ENCODE data around the gene EEIG2.

The EEIG2 gene

DNA sequence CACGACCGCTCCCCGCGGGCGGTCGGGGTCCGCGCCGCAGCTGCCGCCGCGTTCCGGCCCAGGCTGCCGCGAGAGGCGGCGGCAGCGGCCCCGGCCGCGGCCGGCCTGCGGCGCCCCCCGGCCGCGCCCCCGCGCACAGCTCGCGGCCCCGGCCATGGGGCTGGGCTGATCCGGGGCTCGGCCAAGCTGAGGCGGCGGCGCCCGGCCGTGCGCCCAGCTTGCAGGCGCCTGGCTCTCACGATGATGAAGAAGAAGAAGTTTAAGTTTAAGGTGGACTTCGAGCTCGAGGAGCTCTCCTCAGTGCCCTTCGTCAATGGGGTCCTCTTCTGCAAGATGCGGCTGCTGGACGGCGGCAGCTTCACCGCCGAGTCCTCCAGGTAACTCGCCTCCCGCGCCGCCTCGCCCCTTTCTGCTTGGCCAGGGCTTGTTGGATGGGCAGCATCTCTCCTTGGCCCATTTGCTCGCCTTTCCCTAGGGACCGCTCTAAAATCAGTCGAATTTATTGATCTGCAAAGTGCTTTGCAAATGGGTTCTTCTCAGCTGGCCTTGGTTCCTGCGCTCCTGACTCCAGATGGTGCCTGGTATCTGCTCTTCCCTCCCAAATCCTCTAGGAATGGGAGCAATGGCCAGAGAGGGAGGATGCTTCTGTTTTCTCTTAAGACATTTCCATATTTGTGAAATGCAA lies 431 bp downstream of the EEIG2 start:
- no peak for TF ChIP-seq CTCF (IDR thresholded peaks at IDR 0.05; ENCODE audit: low read depth, low read length)
- DNase-seq (ENCODE audit: low read depth, low spot score): peak; percentile 46
- H3K4me3 ChIP-seq (ENCODE audit: low read depth, low read length): peak overlapping the region; percentile 75
- in situ Hi-C loops (cut with HindIII; ENCODE audit: low sequenced_read_pairs): no loop called here

GRCh38 chr1:108560874-108561459 lies 1.1 kb downstream of the EEIG2 start:
- no peak for TF ChIP-seq CTCF (IDR thresholded peaks at IDR 0.05; ENCODE audit: low read depth, low read length)
- peak; percentile 67 for DNase-seq (ENCODE audit: low read depth, low spot score)
- H3K4me3 ChIP-seq (ENCODE audit: low read depth, low read length): peak overlapping the region; percentile 75
- in situ Hi-C loops (cut with HindIII; ENCODE audit: low sequenced_read_pairs): no loop called here

- H3K4me3 ChIP-seq (ENCODE audit: low read depth, low read length): no peak overlapping the region
- TF ChIP-seq CTCF (IDR thresholded peaks at IDR 0.05; ENCODE audit: low read depth, low read length): peak; percentile 36
- in situ Hi-C loops (cut with HindIII; ENCODE audit: low sequenced_read_pairs): no loop called here
- no peak for DNase-seq (ENCODE audit: low read depth, low spot score)
Measured at GRCh38 chr1:108561689-108562326, 1.9 kb downstream of the EEIG2 start.

DNA sequence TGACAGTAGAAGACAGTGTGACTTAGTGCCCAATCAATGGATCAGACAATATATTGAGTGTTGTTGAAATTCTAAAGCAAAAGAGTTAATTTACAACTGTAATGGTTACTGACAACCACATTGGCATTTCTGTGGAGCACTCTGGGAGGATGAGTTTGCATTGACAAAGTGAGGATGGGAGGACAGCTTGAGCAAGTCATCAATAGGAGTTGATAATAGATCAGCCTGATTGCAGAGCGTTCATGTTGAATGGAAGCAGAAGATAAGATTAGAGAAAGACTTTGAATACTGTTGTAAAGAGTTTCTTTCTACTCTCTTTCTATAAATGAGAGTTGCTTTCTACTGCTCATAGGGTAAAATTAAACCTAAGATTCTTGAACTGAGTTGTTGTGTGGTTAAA lies 3.9 kb downstream of the EEIG2 start:
- no peak overlapping the region for H3K4me3 ChIP-seq (ENCODE audit: low read depth, low read length)
- TF ChIP-seq CTCF (IDR thresholded peaks at IDR 0.05; ENCODE audit: low read depth, low read length): no peak
- DNase-seq (ENCODE audit: low read depth, low spot score): no peak
- in situ Hi-C loops (cut with HindIII; ENCODE audit: low sequenced_read_pairs): no loop called here

DNA sequence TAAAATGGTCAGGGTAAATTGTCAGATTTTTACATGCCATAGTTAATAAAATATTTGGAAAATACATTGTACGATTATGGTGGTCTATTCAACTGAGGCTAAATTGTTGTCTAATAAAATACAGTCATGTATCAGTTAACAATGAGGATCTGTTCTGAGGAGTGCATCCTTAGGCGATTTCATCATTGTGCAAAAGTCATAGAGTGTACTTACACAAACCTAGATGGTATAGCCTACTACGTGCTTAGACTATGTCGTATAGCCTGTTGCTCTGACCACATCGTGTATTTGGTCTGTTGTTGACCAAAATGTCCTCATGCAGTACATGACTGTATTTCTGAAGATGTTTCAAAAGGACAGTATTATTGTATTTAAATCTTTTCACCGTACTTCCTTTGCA lies 5.2 kb downstream of the EEIG2 start:
- TF ChIP-seq CTCF (IDR thresholded peaks at IDR 0.05; ENCODE audit: low read depth, low read length): no peak
- no peak overlapping the region for H3K4me3 ChIP-seq (ENCODE audit: low read depth, low read length)
- in situ Hi-C loops (cut with HindIII; ENCODE audit: low sequenced_read_pairs): no loop called here
- no peak for DNase-seq (ENCODE audit: low read depth, low spot score)

DNA sequence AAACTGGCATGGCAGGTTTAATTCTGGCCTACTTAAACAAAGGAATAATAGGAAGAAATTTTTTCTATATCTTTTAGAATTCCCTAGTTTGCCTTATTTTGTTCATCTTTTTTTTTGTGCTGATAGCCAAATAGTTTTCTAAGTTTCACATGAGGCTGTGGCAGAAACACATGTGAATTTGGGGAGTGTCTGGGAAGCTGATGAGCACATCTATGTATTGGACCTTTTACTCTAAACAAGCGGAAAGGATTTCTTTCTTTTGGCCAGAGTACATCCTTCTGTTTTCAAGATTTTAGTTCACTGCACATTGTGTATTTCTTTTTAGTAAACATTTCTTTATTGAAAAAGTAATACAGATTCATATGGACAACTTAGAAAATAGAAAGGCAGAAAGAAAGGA lies 5.6 kb downstream of the EEIG2 start:
- H3K4me3 ChIP-seq (ENCODE audit: low read depth, low read length): no peak overlapping the region
- in situ Hi-C loops (cut with HindIII; ENCODE audit: low sequenced_read_pairs): no loop called here
- no peak for TF ChIP-seq CTCF (IDR thresholded peaks at IDR 0.05; ENCODE audit: low read depth, low read length)
- no peak for DNase-seq (ENCODE audit: low read depth, low spot score)

Data from astrocyte of the spinal cord (primary cell).